Upper lobe of left lung (tissue), 6 donors: ENCODE results near the gene CCP110. TPM values are rescaled to one million over a fixed set of nuclear protein-coding genes. Genes with fewer than 3 reads are reported as not detected.

Experiments used
- ATAC-seq, 2 donors: fragments of 200-7000 bp; cut with Tn5 transposase; one replicate each; pipeline ENCODE4 v1.9.1; 2022; ENCODE audit warnings: mild to moderate bottlenecking in 2 of 2, moderate library complexity in 2 of 2; ENCODE audit not compliant: low FRiP score in 2 of 2
- DNase-seq, 2 donors: peaks; one replicate each; pipeline ENCODE4 v3.0.0-alpha.2; 2019 to 2020
- H3K27ac ChIP-seq, 4 donors: fragments of 200-600 bp; sonication (generic); one replicate each; pipeline ENCODE4 v1.5.1; 2016 to 2019
- H3K27me3 ChIP-seq, 4 donors: fragments of 200-600 bp; sonication (generic); one replicate each; pipeline ENCODE4 v1.5.1; 2017 to 2019
- H3K36me3 ChIP-seq, 4 donors: fragments of 200-600 bp; sonication (generic); one replicate each; pipeline ENCODE4 v1.5.1; 2016 to 2019
- H3K4me1 ChIP-seq, 4 donors: fragments of 200-600 bp; sonication (generic); one replicate each; pipeline ENCODE4 v1.5.1; 2018 to 2019
- H3K4me3 ChIP-seq, 4 donors: fragments of 200-600 bp; sonication (generic); one replicate each; pipeline ENCODE4 v1.5.1; 2017 to 2019; ENCODE audit warnings: mild to moderate bottlenecking in 2 of 4, moderate library complexity in 1 of 4
- H3K9me3 ChIP-seq, 4 donors: fragments of 200-600 bp; sonication (generic); one replicate each; pipeline ENCODE4 v1.5.1; 2018 to 2019
- CTCF ChIP-seq, 6 experiments: fragments of 450-650 bp in 4 of 6; fragments of 200-600 bp in 2 of 6; sonication (generic) in 2 of 6; IDR thresholded peaks; one replicate each; pipeline ENCODE4 v1.5.1; 2016 to 2019; ENCODE audit warnings: antibody characterized with exemption in 6 of 6
- EP300 ChIP-seq, 4 donors: sonication (generic); formaldehyde crosslinking; IDR thresholded peaks; one replicate each; pipeline ENCODE4 v1.5.1; 2017; ENCODE audit warnings: antibody characterized with exemption in 4 of 4, control low read depth in 2 of 4
- POLR2A ChIP-seq, 4 donors: fragments of 450-650 bp; IDR thresholded peaks; one replicate each; pipeline ENCODE4 v1.5.1; 2016 to 2017; ENCODE audit warnings: antibody characterized with exemption in 4 of 4, mild to moderate bottlenecking in 2 of 4
- POLR2AphosphoS5 ChIP-seq, 2 donors: sonication (generic); formaldehyde crosslinking; IDR thresholded peaks; one replicate each; pipeline ENCODE4 v1.5.1; 2017; ENCODE audit warnings: antibody characterized with exemption in 2 of 2
- WGBS, 2 donors: methylation state at CpG; one replicate each; pipeline ENCODE4 v1.1.5; 2017 to 2018; 5-methylcytosine and 5-hydroxymethylcytosine counted together
- total RNA-seq, 6 donors: library from RNA; depleted of rRNA in 4 of 6; stranded (reverse); fragments of >200 nt in 4 of 6; gene quantifications; one replicate each; pipeline versions ENCODE4 v1.1.0 to v1.2.1, GENCODE V29; 2016 to 2021
- donor health status: DM: no; HTN: no; CAD: no; lungs with moderate emphysema.
- donor health status: DM: no; HTN: yes; CAD: no; lungs with severe emphysema.

Gene CCP110
- total RNA-seq, 6 donors from 2014 or later, result 9.1 to 55.3 (median 16.1) TPM

GRCh38 chr16:19582050-19582831 lies 58.5 kb downstream of the CCP110 start:
- 69 to 70% methylated on average over 10 of the region's 10 CpGs for WGBS, 2 donors
- H3K4me1 ChIP-seq, result no peaks in the 10 kb centered on the region
- ATAC-seq, result no peak
- H3K4me3 ChIP-seq, result no peak overlapping the region
- H3K36me3 ChIP-seq, result peaks cover 22 to 88% (median 51%) of the 10 kb centered on the region in 4 donors
- TF ChIP-seq CTCF (IDR thresholded peaks at IDR 0.05) (no peak), POLR2AphosphoS5 (IDR thresholded peaks at IDR 0.05) (no peak), POLR2A (IDR thresholded peaks at IDR 0.05) (no peak), EP300 (IDR thresholded peaks at IDR 0.05) (no peak)
- H3K9me3 ChIP-seq, result no peaks in the 10 kb centered on the region
- no peak overlapping the region for H3K27ac ChIP-seq
- no peaks in the 10 kb centered on the region for H3K27me3 ChIP-seq
- no peak for DNase-seq

GRCh38 chr16:19583665-19584300 lies 60.0 kb downstream of the CCP110 start:
- no peaks in the 10 kb centered on the region for H3K9me3 ChIP-seq
- WGBS, 2 donors, result 55 to 63% methylated on average over 5 of the region's 5 CpGs
- peaks cover 15 to 81% (median 36%) of the 10 kb centered on the region in 4 donors for H3K36me3 ChIP-seq
- H3K4me3 ChIP-seq, result no peak overlapping the region
- H3K27ac ChIP-seq, result no peak overlapping the region
- DNase-seq, result peak in 1 of 2 donors; percentile 25
- no peaks in the 10 kb centered on the region for H3K4me1 ChIP-seq
- H3K27me3 ChIP-seq, result no peaks in the 10 kb centered on the region
- ATAC-seq, result peak; percentile 66 to 79
- TF ChIP-seq CTCF (IDR thresholded peaks at IDR 0.05) (peak; percentile 34 to 68 (median 61)), EP300 (IDR thresholded peaks at IDR 0.05) (no peak)

GRCh38 chr16:19588661-19589060 lies 64.9 kb downstream of the CCP110 start:
- TF ChIP-seq POLR2A (IDR thresholded peaks at IDR 0.05) (no peak), EP300 (IDR thresholded peaks at IDR 0.05) (no peak), POLR2AphosphoS5 (IDR thresholded peaks at IDR 0.05) (no peak), CTCF (IDR thresholded peaks at IDR 0.05) (no peak)
- no peak overlapping the region for H3K4me3 ChIP-seq
- peaks cover 0 to 67% (median 23%) of the 10 kb centered on the region in 4 donors for H3K36me3 ChIP-seq
- no peaks in the 10 kb centered on the region for H3K27me3 ChIP-seq
- no peaks in the 10 kb centered on the region for H3K4me1 ChIP-seq
- ATAC-seq (peak in 1 of 2 donors; percentile 24), DNase-seq (no peak)
- no peak overlapping the region for H3K27ac ChIP-seq
- 85 to 91% methylated on average over 5 of the region's 5 CpGs for WGBS, 2 donors
- no peaks in the 10 kb centered on the region for H3K9me3 ChIP-seq

GRCh38 chr16:19589106-19589505 lies 65.4 kb downstream of the CCP110 start:
- Histone ChIP-seq H3K27ac (no peak overlapping the region), H3K4me1 (no peaks in the 10 kb centered on the region), H3K27me3 (no peaks in the 10 kb centered on the region), H3K9me3 (no peaks in the 10 kb centered on the region), H3K4me3 (no peak overlapping the region), H3K36me3 (peaks cover 0 to 67% (median 25%) of the 10 kb centered on the region in 4 donors)
- DNase-seq (no peak), ATAC-seq (no peak)
- TF ChIP-seq EP300 (IDR thresholded peaks at IDR 0.05) (no peak), POLR2A (IDR thresholded peaks at IDR 0.05) (no peak)
- 95 to 98% methylated on average over 5 of the region's 5 CpGs for WGBS, 2 donors

GRCh38 chr16:19589771-19590302 lies 66.1 kb downstream of the CCP110 start:
- H3K4me1 ChIP-seq, result no peaks in the 10 kb centered on the region
- H3K9me3 ChIP-seq, result no peaks in the 10 kb centered on the region
- TF ChIP-seq CTCF (IDR thresholded peaks at IDR 0.05) (no peak), POLR2A (IDR thresholded peaks at IDR 0.05) (no peak)
- H3K27ac ChIP-seq, result no peak overlapping the region
- H3K4me3 ChIP-seq, result no peak overlapping the region
- H3K27me3 ChIP-seq, result no peaks in the 10 kb centered on the region
- peaks cover 0 to 64% (median 25%) of the 10 kb centered on the region in 4 donors for H3K36me3 ChIP-seq
- DNase-seq (no peak), ATAC-seq (peak in 1 of 2 donors; percentile 69)
- WGBS, 2 donors, result 53 to 62% methylated on average over 7 to 8 of the region's 8 CpGs
